Measurements from ENCODE around the gene PRG3. TPM values are rescaled to one million over a fixed set of nuclear protein-coding genes. Genes with fewer than 3 reads are reported as not detected.

Gene PRG3
- total and polyA plus RNA-seq, 9 of the 15 experiments (the other 6 are each of a cell fraction or from before 2014, with no cell fraction given), result 0.18 to 0.55 (median 0.38) TPM; not detected in 6

GRCh38 chr11:57402188-57403002 lies 21.4 kb upstream of the PRG3 start (continued):
- TF ChIP-seq NR4A1 (CRISPR knock-in tag; IDR thresholded peaks at IDR 0.05) (no peak), NR4A1 (tag; IDR thresholded peaks at IDR 0.05) (0 out of 2 replicates have a peak, but pooled peaks have one; percentile 18), ATF1 (CRISPR knock-in tag; IDR thresholded peaks at IDR 0.05) (no peak), ATF1 (tag; IDR thresholded peaks at IDR 0.05) (peak; percentile 62), ZNF77 (CRISPR knock-in tag; IDR thresholded peaks at IDR 0.05) (no peak), NCOA1 (IDR thresholded peaks at IDR 0.05; ENCODE audit: low read depth) (peak; percentile 30; the same call in 1 of the 2 replicates), PML (IDR thresholded peaks at IDR 0.05; ENCODE audit: low read length) (peak; percentile 76; the same call in 1 of the 2 replicates), DEAF1 (CRISPR knock-in tag; IDR thresholded peaks at IDR 0.05) (peak; percentile 9; the same call in 1 of the 2 replicates), ZBTB11 (CRISPR knock-in tag; IDR thresholded peaks at IDR 0.05) (no peak), POLR2B (IDR thresholded peaks at IDR 0.05; ENCODE audit: low read depth, partially characterized antibody) (peak; percentile 30), ZNF551 (CRISPR knock-in tag; IDR thresholded peaks at IDR 0.05) (no peak), SMARCA4 (IDR thresholded peaks at IDR 0.05) (peak; percentile 89), ZNF740 (CRISPR knock-in tag; IDR thresholded peaks at IDR 0.05) (peak; percentile 59; the same call in 1 of the 2 replicates), ZNF740 (tag; IDR thresholded peaks at IDR 0.05) (no peak), ZNF174 (CRISPR knock-in tag; IDR thresholded peaks at IDR 0.05) (no peak), ZBTB49 (CRISPR knock-in tag; IDR thresholded peaks at IDR 0.05; ENCODE audit: borderline replicate concordance) (no peak), CBX3 (IDR thresholded peaks at IDR 0.05; ENCODE audit: borderline replicate concordance in 1 of 2, low read length in 2 of 2) (peak in 1 of 2 experiments; percentile 32; a peak in 1 of 3 replicates), L3MBTL2 (IDR thresholded peaks at IDR 0.05) (peak; percentile 40; the same call in 1 of the 2 replicates), ZNF134 (CRISPR knock-in tag; conservative IDR thresholded peaks at IDR 0.05) (no peak), SNRNP70 (optimal IDR thresholded peaks at IDR 0.05; ENCODE audit: low read depth, low read length) (no peak)

All from K562 (cell line).